ENCODE results near the gene TEAD3. TPM values are rescaled to one million over a fixed set of nuclear protein-coding genes. Genes with fewer than 3 reads are reported as not detected.

The TEAD3 gene
- total and polyA plus RNA-seq, 2 of the 4 experiments (the other 2 are of a cell fraction), result 5.2 to 28.0 TPM

- Histone ChIP-seq H3K9ac (ENCODE audit: low read depth, low read length) (peak overlapping the region; percentile 69), H3K36me3 (ENCODE audit: control insufficient read depth, insufficient read depth, low read length) (0 out of 2 replicates have a peak, but pooled peaks cover 5% of the 10 kb centered on the region), H2BK5ac (ENCODE audit: low read depth, low read length, poor library complexity, severe bottlenecking) (peak overlapping the region; percentile 44), H4K8ac (ENCODE audit: low read depth in 2 of 2, low read length in 2 of 2) (peak overlapping the region; percentile 52 to 73; a peak in 3 of 4 replicates), H3K9me1 (ENCODE audit: insufficient read depth, low read length) (peaks cover 38% of the 10 kb centered on the region), H3K14ac (replicated peaks; ENCODE audit: low read depth, low read length) (peak overlapping the region; percentile 70), H2BK15ac (ENCODE audit: low read depth, low read length) (peak overlapping the region; percentile 1; the same call in 1 of the 3 replicates), H2AK9ac (replicated peaks; ENCODE audit: low read depth, low read length, poor library complexity) (peak overlapping the region; percentile 97), H3K27ac (ENCODE audit: insufficient read depth, low read length) (peak overlapping the region; percentile 83), H2BK20ac (ENCODE audit: low read depth, low read length) (no peak overlapping the region), H3K9me3 (ENCODE audit: control insufficient read depth, insufficient read depth, low read length) (no peaks in the 10 kb centered on the region), H3K4me2 (ENCODE audit: low read depth, low read length) (peak overlapping the region; percentile 69), H3K27me3 (ENCODE audit: control insufficient read depth, insufficient read depth, low read length) (no peaks in the 10 kb centered on the region), H4K20me1 (ENCODE audit: insufficient read depth, low read length) (peaks cover 33% of the 10 kb centered on the region), H2BK120ac (ENCODE audit: low read depth, low read length) (peak overlapping the region; percentile 36; the same call in 1 of the 2 replicates), H3K18ac (ENCODE audit: low read depth, low read length) (peak overlapping the region; percentile 56; the same call in 1 of the 2 replicates), H2AFZ (replicated peaks; ENCODE audit: low read length, poor library complexity) (peak overlapping the region; percentile 80), H2AK5ac (ENCODE audit: low read depth, low read length) (peak overlapping the region; percentile 74), H3K4ac (ENCODE audit: low read depth, low read length) (peak overlapping the region; percentile 68), H4K5ac (ENCODE audit: low read depth, low read length) (peak overlapping the region; percentile 38; the same call in 1 of the 2 replicates), H3K23ac (ENCODE audit: low read depth, low read length) (peak overlapping the region; percentile 26; the same call in 1 of the 2 replicates), H3K79me1 (ENCODE audit: low read depth in 1 of 2, low read length in 2 of 2) (peaks cover 12 to 49% of the 10 kb centered on the region in 2 experiments; a peak in 3 of 4 replicates), H3K4me3 (ENCODE audit: insufficient read depth, low read depth, low read length) (peak overlapping the region; percentile 63), H4K91ac (ENCODE audit: insufficient read depth, low read depth, low read length) (peak overlapping the region; percentile 78), H3K56ac (ENCODE audit: extremely low read depth, insufficient read depth, low read length) (peak overlapping the region; percentile 75), H3K4me1 (ENCODE audit: control insufficient read depth, insufficient read depth, low read length) (peaks cover 32% of the 10 kb centered on the region)
- ATAC-seq (ENCODE audit: low read depth) (peak; percentile 42), DNase-seq (peak; percentile 75)
- dilution Hi-C loops (cut with HindIII; ENCODE audit: low sequenced_read_pairs, unreplicated experiment), result no loop called here
- intact Hi-C loops (cut with micrococcal nuclease), result no loop called here
- CTCF ChIA-PET, result interaction anchor here (1.0 to 1.1 kb wide), 2 partner anchors 8 to 156 kb away, joined by 3 to 4 read pairs; no protein-coding TSS in a partner anchor
- TF ChIP-seq NFE2L2 (IDR thresholded peaks at IDR 0.05; ENCODE audit: low read depth, low read length), result no peak
- 0 out of 2 replicates have a peak, but pooled peaks have one; percentile 8 for TF ChIP-seq CTCF (conservative IDR thresholded peaks at IDR 0.05; ENCODE audit: low read depth, low read length)
- peak; percentile 52 for TF ChIP-seq POLR2A (IDR thresholded peaks at IDR 0.05; ENCODE audit: low read depth, low read length)
- peak; percentile 15 for TF ChIP-seq RCOR1 (IDR thresholded peaks at IDR 0.05; ENCODE audit: insufficient replicate concordance, low read length)
- peak; percentile 89 for TF ChIP-seq MAZ (IDR thresholded peaks at IDR 0.05; ENCODE audit: borderline replicate concordance, low read depth, low read length)
- 0 out of 2 replicates have a peak, but pooled peaks have one; percentile 12 for TF ChIP-seq BHLHE40 (IDR thresholded peaks at IDR 0.05; ENCODE audit: low read depth, low read length)
- TF ChIP-seq CHD1 (IDR thresholded peaks at IDR 0.05; ENCODE audit: low read depth, low read length), result no peak
- no peak for TF ChIP-seq CEBPB (IDR thresholded peaks at IDR 0.05; ENCODE audit: low read depth, low read length)
- in situ Hi-C loops (cut with MboI; ENCODE audit: low sequenced_read_pairs), result no loop called here
- BruUV-seq (replicated peaks), result no TSS peak
- POLR2A ChIA-PET (ENCODE audit: unreplicated experiment), result no interaction called here
- WGBS, 2 experiments (ENCODE audit: extremely low coverage in 2 of 2, insufficient read length in 1 of 2), result 23% methylated on average over 8 of the region's 77 CpGs; no CpG with 5 or more reads in 1 of the 2 experiments
These were observed 917 bp upstream of the TEAD3 start for GRCh38 chr6:35497571-35498421.
